ENCODE data around the gene MTMR3. TPM values are rescaled to one million over a fixed set of nuclear protein-coding genes. Genes with fewer than 3 reads are reported as not detected.

Gene MTMR3
- polyA plus RNA-seq, 1 of the 3 experiments (the other 2 are of a cell fraction), result 20.4 TPM

DNA sequence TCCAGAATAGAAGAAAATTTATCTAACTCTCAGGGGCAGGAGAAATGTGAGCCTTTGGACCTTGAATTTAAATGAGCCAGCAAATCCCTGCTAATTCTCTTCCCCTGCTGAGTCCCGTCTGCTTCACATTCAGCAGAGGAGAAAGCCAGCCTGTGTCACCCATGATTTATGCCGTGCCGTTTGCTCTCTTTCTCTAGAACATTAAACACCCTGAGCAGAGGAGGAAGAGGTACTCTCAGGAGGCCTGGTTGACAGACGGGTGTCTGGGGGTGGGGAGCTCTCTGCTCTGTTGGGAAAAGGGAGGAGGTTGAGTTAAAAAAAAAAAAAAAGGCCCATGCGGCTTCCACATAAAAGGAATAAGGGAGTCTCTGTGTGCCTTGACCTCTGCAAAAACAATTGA is 11.3 kb upstream of the MTMR3 start:
- ChIA-PET POLR2A (no interaction called here), CTCF (interaction anchor here (1.3 to 1.7 kb wide), 2 partner anchors 10 to 133 kb away, joined by 5 to 7 read pairs; no protein-coding TSS in a partner anchor)
- no peaks in the 10 kb centered on the region for H3K79me2 ChIP-seq (ENCODE audit: insufficient read depth)
- no peak overlapping the region for H2AFZ ChIP-seq (ENCODE audit: low read depth)
- TF ChIP-seq, protein P1, sequence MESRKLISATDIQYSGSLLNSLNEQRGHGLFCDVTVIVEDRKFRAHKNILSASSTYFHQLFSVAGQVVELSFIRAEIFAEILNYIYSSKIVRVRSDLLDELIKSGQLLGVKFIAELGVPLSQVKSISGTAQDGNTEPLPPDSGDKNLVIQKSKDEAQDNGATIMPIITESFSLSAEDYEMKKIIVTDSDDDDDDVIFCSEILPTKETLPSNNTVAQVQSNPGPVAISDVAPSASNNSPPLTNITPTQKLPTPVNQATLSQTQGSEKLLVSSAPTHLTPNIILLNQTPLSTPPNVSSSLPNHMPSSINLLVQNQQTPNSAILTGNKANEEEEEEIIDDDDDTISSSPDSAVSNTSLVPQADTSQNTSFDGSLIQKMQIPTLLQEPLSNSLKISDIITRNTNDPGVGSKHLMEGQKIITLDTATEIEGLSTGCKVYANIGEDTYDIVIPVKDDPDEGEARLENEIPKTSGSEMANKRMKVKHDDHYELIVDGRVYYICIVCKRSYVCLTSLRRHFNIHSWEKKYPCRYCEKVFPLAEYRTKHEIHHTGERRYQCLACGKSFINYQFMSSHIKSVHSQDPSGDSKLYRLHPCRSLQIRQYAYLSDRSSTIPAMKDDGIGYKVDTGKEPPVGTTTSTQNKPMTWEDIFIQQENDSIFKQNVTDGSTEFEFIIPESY (IDR thresholded peaks at IDR 0.05; ENCODE audit: borderline replicate concordance, low read depth), result no peak
- TF ChIP-seq POLR2AphosphoS5 (IDR thresholded peaks at IDR 0.05; ENCODE audit: low read depth, low read length), result no peak
- no peak for TF ChIP-seq RCOR1 (IDR thresholded peaks at IDR 0.05; ENCODE audit: low read length)
- no peak for TF ChIP-seq FOXM1 (IDR thresholded peaks at IDR 0.05; ENCODE audit: low read depth)
- no peak for TF ChIP-seq TCF12 (IDR thresholded peaks at IDR 0.05)
- no peak for TF ChIP-seq EZH2phosphoT487 (IDR thresholded peaks at IDR 0.05; ENCODE audit: borderline replicate concordance, low read depth)
- no peak for TF ChIP-seq TAF1 (IDR thresholded peaks at IDR 0.05; ENCODE audit: borderline replicate concordance, low read depth, low read length)
- TF ChIP-seq RXRA (IDR thresholded peaks at IDR 0.05; ENCODE audit: borderline replicate concordance, low read depth), result no peak
- no peak for TF ChIP-seq SMC3 (IDR thresholded peaks at IDR 0.05; ENCODE audit: low read depth, low read length)
- TF ChIP-seq YY1 (IDR thresholded peaks at IDR 0.05; ENCODE audit: low read depth), result no peak
- TF ChIP-seq, protein P2, sequence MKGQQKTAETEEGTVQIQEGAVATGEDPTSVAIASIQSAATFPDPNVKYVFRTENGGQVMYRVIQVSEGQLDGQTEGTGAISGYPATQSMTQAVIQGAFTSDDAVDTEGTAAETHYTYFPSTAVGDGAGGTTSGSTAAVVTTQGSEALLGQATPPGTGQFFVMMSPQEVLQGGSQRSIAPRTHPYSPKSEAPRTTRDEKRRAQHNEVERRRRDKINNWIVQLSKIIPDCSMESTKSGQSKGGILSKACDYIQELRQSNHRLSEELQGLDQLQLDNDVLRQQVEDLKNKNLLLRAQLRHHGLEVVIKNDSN (IDR thresholded peaks at IDR 0.05; ENCODE audit: borderline replicate concordance, low read depth), result no peak
- TF ChIP-seq RFX5 (IDR thresholded peaks at IDR 0.05; ENCODE audit: low read length), result no peak
- TF ChIP-seq ELF1 (IDR thresholded peaks at IDR 0.05), result no peak
- no peak for TF ChIP-seq FOXJ3 (CRISPR knock-in tag; IDR thresholded peaks at IDR 0.05)
- TF ChIP-seq SIN3A (IDR thresholded peaks at IDR 0.05; ENCODE audit: borderline replicate concordance, low read depth, low read length), result no peak
- TF ChIP-seq MEF2A (IDR thresholded peaks at IDR 0.05; ENCODE audit: borderline replicate concordance, low read depth), result no peak
- TF ChIP-seq, protein P3, sequence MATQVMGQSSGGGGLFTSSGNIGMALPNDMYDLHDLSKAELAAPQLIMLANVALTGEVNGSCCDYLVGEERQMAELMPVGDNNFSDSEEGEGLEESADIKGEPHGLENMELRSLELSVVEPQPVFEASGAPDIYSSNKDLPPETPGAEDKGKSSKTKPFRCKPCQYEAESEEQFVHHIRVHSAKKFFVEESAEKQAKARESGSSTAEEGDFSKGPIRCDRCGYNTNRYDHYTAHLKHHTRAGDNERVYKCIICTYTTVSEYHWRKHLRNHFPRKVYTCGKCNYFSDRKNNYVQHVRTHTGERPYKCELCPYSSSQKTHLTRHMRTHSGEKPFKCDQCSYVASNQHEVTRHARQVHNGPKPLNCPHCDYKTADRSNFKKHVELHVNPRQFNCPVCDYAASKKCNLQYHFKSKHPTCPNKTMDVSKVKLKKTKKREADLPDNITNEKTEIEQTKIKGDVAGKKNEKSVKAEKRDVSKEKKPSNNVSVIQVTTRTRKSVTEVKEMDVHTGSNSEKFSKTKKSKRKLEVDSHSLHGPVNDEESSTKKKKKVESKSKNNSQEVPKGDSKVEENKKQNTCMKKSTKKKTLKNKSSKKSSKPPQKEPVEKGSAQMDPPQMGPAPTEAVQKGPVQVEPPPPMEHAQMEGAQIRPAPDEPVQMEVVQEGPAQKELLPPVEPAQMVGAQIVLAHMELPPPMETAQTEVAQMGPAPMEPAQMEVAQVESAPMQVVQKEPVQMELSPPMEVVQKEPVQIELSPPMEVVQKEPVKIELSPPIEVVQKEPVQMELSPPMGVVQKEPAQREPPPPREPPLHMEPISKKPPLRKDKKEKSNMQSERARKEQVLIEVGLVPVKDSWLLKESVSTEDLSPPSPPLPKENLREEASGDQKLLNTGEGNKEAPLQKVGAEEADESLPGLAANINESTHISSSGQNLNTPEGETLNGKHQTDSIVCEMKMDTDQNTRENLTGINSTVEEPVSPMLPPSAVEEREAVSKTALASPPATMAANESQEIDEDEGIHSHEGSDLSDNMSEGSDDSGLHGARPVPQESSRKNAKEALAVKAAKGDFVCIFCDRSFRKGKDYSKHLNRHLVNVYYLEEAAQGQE (IDR thresholded peaks at IDR 0.05; ENCODE audit: low read depth, low read length), result no peak
- no peak for TF ChIP-seq MXI1 (IDR thresholded peaks at IDR 0.05; ENCODE audit: low read depth, low read length)
- H3K4me1 ChIP-seq (ENCODE audit: control insufficient read depth in 1 of 2, insufficient read depth in 2 of 2, low read depth in 1 of 2, low read length in 1 of 2), result peaks cover 0 to 3% of the 10 kb centered on the region in 2 experiments; a peak in 1 of 4 replicates
- no peak overlapping the region for H3K27ac ChIP-seq (ENCODE audit: low read depth in 2 of 2, low read length in 1 of 2)
- no peak overlapping the region for H3K9ac ChIP-seq
- DNase-seq, result no peak
- no peaks in the 10 kb centered on the region for H4K20me1 ChIP-seq (ENCODE audit: insufficient read depth)
- H3K9me3 ChIP-seq, result no peaks in the 10 kb centered on the region
- no peaks in the 10 kb centered on the region for H3K27me3 ChIP-seq (ENCODE audit: insufficient read depth)
- no peak overlapping the region for H3K4me3 ChIP-seq (ENCODE audit: low read depth in 2 of 2, low read length in 1 of 2)
- WGBS (ENCODE audit: low lambda C conversion rate), result 93% methylated on average over 5 of the region's 5 CpGs
- no peaks in the 10 kb centered on the region for H3K36me3 ChIP-seq (replicated peaks in 1 of 2; ENCODE audit: control insufficient read depth in 1 of 2, insufficient read depth in 2 of 2, low read length in 1 of 2)
- no peaks in the 10 kb centered on the region for H3F3A ChIP-seq (replicated peaks; ENCODE audit: insufficient read depth)
- H3K4me2 ChIP-seq, result no peak overlapping the region
- H3K9me2 ChIP-seq, result no peaks in the 10 kb centered on the region
